MM.1S (cell line): Measurements from ENCODE around the gene GUCY1B1.

Experiments
- CTCF ChIP-seq: fragments of 300-600 bp; sonication (generic); IDR thresholded peaks from 2 replicates; pipeline ENCODE4 v1.5.1; 2016; ENCODE audit warnings: antibody characterized with exemption, low read length, mixed read lengths
- EZH2 ChIP-seq: fragments of 300-600 bp; sonication (generic); optimal IDR thresholded peaks from 2 replicates; pipeline ENCODE3; 2017; ENCODE audit warnings: low read depth, mild to moderate bottlenecking, antibody characterized with exemption, low read length, mixed read lengths
- EZH2phosphoT487 ChIP-seq: fragments of 300-600 bp; sonication (generic); IDR thresholded peaks from 2 replicates; pipeline ENCODE4 v1.6.1; 2018; ENCODE audit warnings: antibody characterized with exemption, low read length

DNA sequence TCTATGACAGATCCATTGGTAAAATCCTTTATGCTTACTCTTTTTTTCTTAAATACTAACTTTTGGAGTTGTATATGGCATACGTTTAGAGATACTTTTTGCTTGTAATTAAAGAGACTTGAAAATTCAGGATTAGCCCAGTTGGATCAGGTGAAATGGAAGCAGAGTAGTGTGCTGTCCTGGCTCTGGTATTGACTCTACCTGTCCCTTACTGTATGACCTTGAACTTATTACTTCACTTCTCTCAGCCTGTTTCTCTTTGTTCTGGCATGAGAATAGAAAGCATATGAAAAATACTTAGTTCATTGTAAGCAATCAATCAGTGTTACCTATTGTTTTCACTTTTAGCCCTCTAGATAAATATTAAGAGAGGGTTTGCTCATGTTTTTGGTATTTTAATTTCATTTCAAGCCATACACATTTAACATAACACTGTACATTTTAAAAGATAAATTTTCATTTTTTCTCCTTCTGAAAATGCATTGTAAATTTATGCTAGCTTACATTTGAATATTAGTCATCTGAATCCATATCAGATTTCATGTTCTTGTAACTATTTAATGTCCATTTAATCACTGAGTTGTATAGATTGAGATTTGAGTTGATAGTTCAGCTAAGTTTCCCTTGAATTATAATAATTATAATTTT is 35.9 kb downstream of the GUCY1B1 start:
- no peak for TF ChIP-seq CTCF
- no peak for TF ChIP-seq EZH2
- TF ChIP-seq EZH2phosphoT487: no peak
